ENCODE measurements around the gene OR1M1.
A peak's percentile ranks its signal among the peaks of the same experiment; 100 is the strongest.
"Not testable (repeated sequence)": the region's sequence is repeated elsewhere in the genome, so short reads cannot be mapped to it uniquely, and the experiment has no call there.

Gene OR1M1

DNA sequence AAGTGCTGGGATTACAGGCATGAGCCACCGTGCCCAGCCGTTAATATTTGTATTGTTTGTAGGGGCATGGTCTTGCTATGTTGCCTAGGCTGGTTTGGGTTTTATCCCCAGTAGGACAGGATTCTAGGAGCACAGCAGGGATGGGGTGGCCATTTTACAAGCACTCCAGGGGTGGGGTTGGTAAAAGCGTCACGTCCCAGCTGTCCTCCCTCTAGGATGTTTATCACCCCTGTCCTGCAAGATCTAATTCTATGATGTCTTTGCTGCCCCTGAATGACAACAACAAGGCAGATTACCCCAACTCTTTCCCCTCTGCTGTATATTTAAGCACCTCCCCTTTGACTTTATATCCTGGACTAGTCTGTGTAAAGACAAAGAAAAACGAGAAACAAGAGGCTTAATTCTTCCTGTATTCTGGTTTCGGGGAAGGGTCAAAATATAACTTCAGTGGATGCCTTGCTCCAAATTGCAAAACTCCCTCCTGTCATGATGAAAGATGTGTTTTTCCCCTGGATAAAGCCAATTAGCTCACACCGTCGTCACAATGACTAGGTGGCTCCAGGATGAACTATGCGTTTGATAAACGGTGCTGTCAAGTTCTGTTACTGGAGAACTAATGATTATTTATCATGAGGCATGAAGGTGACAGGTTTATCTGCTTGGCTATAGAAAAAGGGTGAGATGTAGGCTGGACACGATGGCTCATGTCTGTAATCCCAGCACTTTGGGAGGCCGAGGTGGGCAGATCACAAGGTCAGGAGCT, 27.8 kb upstream of the OR1M1 start:
- H3K9ac ChIP-seq (ENCODE audit: low read depth, low read length), result no peak overlapping the region
- H3K4me1 ChIP-seq (ENCODE audit: insufficient read depth, low read length), result peaks cover 9% of the 10 kb centered on the region; the same call in 1 of the 2 replicates
- H3K36me3 ChIP-seq (ENCODE audit: insufficient read depth, low read length), result no peaks in the 10 kb centered on the region
- H3K9me3 ChIP-seq (ENCODE audit: control insufficient read depth, insufficient read depth, low read length), result no peaks in the 10 kb centered on the region

DNA sequence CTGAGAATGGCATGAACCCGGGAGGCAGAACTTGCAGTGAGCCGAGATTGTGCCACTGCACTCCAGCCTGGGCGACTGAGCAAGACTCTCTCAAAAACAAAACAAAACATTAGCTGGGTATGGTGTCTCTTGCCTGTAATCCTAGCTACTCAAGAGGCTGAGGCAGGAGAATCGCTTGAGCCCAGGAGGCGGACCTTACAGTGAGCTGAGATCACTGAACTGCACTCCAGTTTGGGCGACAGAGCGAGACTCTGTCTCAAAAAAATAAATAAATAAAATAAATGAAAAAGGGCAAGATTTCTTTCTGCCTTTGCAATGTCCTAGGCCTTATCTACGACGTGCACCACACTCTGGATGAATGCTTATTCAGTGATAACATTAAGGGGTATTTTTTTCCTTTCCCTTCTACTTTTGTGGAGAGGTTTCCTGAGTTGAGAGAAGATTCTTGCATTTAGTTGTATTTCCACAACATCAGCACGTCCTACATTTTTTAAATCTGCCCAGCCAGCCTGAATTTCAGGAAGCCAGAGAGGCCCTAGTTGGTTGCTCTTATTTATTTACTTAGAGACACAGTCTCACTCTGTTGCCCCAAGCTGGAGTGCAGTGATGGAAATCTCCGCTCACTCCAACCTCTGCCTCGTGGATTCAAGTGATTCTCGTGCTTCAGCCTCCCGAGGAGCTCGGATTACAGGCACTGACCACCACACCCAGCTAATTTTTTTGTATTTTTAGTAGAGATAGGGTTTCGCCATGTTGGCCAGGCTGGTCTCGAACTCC, 26.1 kb upstream of the OR1M1 start:
- Histone ChIP-seq H3K36me3 (ENCODE audit: insufficient read depth, low read length) (no peaks in the 10 kb centered on the region), H3K9me3 (ENCODE audit: control insufficient read depth, insufficient read depth, low read length) (no peaks in the 10 kb centered on the region), H3K4me1 (ENCODE audit: insufficient read depth, low read length) (peaks cover 4% of the 10 kb centered on the region; the same call in 1 of the 2 replicates), H3K9ac (ENCODE audit: low read depth, low read length) (no peak overlapping the region)

DNA sequence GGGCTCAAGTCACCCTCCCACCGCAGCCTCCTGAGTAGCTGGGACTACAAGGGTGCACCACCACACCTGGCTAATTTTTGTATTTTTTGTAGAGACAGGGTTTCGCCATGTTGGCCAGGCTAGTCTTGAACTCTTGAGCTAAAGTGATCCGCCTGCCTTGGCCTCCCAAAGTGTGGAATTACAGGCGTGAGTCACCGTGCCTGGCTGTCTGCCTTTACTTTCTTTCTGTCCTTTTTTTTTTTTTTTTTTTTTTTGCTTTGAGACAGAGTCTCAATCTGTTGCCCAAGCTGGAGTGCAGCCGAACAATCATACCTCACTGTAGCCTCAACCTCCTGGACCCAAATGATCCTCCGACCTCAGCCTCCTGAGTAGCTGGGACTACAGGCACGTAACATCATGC, 25.0 kb upstream of the OR1M1 start:
- H3K9me3 ChIP-seq (ENCODE audit: control insufficient read depth, insufficient read depth, low read length), result no peaks in the 10 kb centered on the region
- H3K9ac ChIP-seq (ENCODE audit: low read depth, low read length), result no peak overlapping the region
- H3K4me1 ChIP-seq (ENCODE audit: insufficient read depth, low read length), result peaks cover 4% of the 10 kb centered on the region; the same call in 1 of the 2 replicates
- H3K36me3 ChIP-seq (ENCODE audit: insufficient read depth, low read length), result no peaks in the 10 kb centered on the region

DNA sequence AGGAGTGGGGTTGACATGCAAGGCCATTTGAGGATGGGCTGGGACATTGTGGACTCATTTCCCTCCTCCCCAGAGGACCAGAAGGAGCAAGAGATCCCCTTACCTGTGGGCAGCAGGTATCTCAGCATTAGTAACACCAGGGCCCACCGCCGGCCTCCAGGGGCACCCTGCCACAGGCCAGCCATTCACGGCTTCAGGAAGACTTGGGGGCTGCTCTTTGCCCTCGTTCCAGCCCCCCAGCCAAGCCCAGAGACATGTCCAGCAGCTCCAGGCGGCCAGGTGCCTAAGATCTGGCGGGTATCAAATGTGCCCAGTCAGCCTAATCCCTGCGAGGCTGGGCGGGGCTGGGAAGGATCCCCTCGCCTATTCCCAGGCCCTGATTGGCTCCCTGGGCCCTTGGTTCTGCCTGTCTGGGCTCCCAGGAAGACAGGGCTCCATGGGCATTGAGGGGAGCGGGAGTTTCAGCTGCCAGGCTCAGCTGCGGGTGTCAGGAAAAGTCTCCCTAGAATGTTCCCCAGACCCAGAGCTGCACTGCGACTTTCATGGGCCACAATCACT, 21.3 kb upstream of the OR1M1 start:
- Histone ChIP-seq H3K9ac (ENCODE audit: low read depth, low read length) (no peak overlapping the region), H3K36me3 (ENCODE audit: insufficient read depth, low read length) (no peaks in the 10 kb centered on the region), H3K4me1 (ENCODE audit: insufficient read depth, low read length) (peaks cover 11% of the 10 kb centered on the region; the same call in 1 of the 2 replicates), H3K9me3 (ENCODE audit: control insufficient read depth, insufficient read depth, low read length) (no peaks in the 10 kb centered on the region)

DNA sequence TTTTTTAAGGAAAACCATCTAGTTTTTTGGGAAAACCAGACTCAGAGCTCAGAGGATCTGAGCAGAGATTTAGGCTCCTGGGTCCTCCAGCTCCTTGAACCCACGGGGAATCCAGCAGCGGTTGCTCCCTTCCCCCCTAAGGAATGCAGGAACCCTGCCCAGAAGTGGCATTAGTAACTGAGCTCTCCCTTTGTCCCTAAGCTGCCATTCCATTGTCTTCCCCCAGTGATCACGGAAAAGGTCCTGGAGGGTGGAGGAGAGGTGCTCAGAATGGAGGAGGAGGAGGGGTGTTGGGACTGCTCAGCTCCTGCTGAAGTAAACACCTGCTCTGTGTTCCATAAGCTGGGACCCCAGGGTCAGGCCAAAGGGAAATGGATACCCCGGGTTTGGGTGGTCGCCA, 16.8 kb upstream of the OR1M1 start:
- H3K9me3 ChIP-seq (ENCODE audit: control insufficient read depth, insufficient read depth, low read length), result no peaks in the 10 kb centered on the region
- H3K36me3 ChIP-seq (ENCODE audit: insufficient read depth, low read length), result no peaks in the 10 kb centered on the region
- 0 out of 2 replicates have a peak overlapping the region, but pooled peaks have one; percentile 24 for H3K9ac ChIP-seq (ENCODE audit: low read depth, low read length)
- H3K4me1 ChIP-seq (ENCODE audit: insufficient read depth, low read length), result peaks cover 15% of the 10 kb centered on the region

DNA sequence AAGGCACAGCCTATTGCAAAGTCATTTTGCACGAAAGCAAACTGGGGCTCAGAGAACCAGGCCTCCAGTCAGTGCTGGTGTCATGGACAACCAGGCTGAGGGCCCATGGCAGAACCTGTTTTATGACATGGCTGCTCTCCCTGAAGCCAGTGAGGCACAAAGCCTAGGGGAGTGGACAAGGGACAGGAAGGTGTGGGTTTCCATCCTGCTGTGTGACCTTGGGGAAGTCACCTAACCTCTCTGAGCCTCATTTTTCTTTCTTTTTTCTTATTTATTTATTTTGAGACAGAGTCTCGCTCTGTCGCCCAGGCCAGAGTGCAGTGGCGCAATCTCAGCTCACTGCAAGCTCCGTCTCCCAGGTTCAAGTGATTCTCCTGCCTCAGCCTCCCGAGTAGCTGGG, 15.1 kb upstream of the OR1M1 start:
- H3K9ac ChIP-seq (ENCODE audit: low read depth, low read length); H3K36me3 ChIP-seq (ENCODE audit: insufficient read depth, low read length); H3K9me3 ChIP-seq (ENCODE audit: control insufficient read depth, insufficient read depth, low read length): not testable (repeated sequence)
- peaks cover 28% of the 10 kb centered on the region for H3K4me1 ChIP-seq (ENCODE audit: insufficient read depth, low read length)

DNA sequence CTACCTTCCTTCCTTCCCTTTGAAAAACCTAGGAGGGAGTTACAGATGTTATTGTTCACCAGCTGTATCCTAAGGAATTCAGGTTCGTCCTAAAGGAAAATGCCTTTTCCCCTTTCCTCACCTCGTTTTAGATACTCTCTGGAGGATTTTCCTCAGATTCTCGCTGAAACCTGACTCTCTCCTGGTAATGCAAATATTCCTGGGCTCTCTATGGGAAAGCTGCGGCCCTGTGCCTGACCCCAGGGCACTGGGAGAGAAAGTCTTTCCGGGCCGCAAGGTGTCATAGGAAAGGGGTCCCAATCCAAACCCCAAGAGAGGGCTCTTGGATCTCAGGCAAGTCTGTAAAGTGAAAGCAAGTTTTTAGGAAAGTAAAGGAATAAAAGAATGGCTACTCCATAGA, 13.1 kb upstream of the OR1M1 start:
- H3K9me3 ChIP-seq (ENCODE audit: control insufficient read depth, insufficient read depth, low read length), result no peaks in the 10 kb centered on the region
- H3K9ac ChIP-seq (ENCODE audit: low read depth, low read length), result no peak overlapping the region; the same call in 1 of the 2 replicates
- no peaks in the 10 kb centered on the region for H3K36me3 ChIP-seq (ENCODE audit: insufficient read depth, low read length)
- H3K4me1 ChIP-seq (ENCODE audit: insufficient read depth, low read length), result peaks cover 33% of the 10 kb centered on the region

DNA sequence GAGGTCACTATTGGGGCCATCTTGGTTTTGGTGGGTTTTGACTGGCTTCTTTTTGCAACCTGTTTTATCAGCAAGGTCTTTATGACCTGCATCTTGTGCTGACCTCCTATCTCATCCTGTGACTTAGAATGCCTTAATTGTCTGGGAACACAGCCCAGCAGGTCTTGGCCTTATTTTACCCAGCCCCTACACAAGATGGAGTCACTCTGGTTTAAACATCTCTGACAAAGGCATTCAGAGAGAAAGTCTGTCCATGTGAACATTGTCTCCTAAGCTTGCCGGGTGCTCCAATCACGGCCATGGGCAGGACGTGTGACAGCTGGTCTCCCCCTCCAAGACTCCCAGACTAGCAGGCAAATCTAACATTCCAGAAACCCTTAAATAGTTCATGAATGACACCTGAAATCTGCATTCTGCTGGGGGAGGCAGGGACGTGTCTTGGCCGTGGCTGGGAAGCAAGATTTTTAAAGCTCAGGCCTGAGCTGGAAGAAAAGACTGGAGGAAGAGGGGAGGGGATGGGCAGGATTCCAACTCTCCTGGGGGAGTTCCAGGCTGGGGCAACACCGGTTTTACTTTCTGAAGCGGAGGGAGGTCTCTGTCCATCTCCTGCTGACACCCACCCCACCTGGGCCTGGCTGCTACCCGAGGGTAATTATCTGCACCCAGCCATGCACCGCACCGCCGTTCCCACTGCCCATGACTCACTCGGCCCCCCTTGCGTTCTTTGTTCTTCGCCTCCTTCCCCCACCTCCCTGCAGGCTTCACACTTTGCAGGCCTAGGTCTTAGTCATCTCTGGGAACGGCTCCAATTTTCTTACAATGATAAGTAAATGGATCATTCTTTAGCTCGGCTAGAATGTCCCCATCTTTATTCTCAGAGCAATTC, 11.6 kb upstream of the OR1M1 start:
- H3K9ac ChIP-seq (ENCODE audit: low read depth, low read length), result peak overlapping the region; percentile 9; the same call in 1 of the 2 replicates
- H3K4me1 ChIP-seq (ENCODE audit: insufficient read depth, low read length), result peaks cover 27% of the 10 kb centered on the region
- no peaks in the 10 kb centered on the region for H3K36me3 ChIP-seq (ENCODE audit: insufficient read depth, low read length)
- H3K9me3 ChIP-seq (ENCODE audit: control insufficient read depth, insufficient read depth, low read length), result no peaks in the 10 kb centered on the region

DNA sequence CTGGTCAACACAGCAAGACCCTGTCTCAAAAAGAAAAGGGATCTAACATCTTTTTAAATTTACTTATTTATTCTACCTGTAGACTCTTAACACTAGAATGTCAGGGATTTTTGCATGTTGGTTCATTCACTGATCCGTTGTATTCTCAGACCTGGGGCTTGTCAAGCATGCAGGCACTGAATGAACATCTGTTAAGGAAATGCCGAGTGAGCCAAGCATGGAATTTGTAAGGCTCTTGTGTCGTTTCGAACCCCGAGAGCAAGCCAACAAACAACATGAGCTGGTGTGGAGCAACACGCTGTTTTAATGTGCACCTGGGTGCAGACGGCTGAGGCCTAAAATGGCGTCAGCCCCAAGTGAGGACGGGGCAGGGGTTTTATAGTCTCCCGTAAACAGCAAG, 10.0 kb upstream of the OR1M1 start:
- Histone ChIP-seq H3K4me1 (ENCODE audit: insufficient read depth, low read length) (peaks cover 27% of the 10 kb centered on the region), H3K9me3 (ENCODE audit: control insufficient read depth, insufficient read depth, low read length) (no peaks in the 10 kb centered on the region), H3K36me3 (ENCODE audit: insufficient read depth, low read length) (no peaks in the 10 kb centered on the region), H3K9ac (ENCODE audit: low read depth, low read length) (no peak overlapping the region)

DNA sequence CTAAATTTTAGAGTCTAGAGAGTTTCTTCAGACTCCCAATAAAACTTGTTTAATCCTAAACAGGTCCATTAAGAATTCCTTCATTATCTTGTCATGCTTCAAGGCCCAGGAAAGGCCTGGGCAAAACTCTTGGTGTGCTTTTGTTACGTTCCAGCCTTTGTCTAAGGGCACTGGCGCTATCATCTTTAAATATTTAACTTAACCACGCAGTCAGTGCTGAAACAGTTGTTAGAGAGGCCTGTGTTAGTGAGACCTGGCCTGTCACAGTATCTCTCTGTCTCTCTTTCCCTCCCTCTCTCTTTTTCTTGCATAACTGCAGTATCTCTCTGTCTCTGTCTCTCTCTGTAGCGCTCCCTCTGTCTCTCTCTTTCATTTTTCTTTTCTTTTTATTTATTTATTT, 8.2 kb upstream of the OR1M1 start:
- no peaks in the 10 kb centered on the region for H3K9me3 ChIP-seq (ENCODE audit: control insufficient read depth, insufficient read depth, low read length)
- no peak overlapping the region for H3K9ac ChIP-seq (ENCODE audit: low read depth, low read length)
- no peaks in the 10 kb centered on the region for H3K36me3 ChIP-seq (ENCODE audit: insufficient read depth, low read length)
- H3K4me1 ChIP-seq (ENCODE audit: insufficient read depth, low read length), result peaks cover 27% of the 10 kb centered on the region

DNA sequence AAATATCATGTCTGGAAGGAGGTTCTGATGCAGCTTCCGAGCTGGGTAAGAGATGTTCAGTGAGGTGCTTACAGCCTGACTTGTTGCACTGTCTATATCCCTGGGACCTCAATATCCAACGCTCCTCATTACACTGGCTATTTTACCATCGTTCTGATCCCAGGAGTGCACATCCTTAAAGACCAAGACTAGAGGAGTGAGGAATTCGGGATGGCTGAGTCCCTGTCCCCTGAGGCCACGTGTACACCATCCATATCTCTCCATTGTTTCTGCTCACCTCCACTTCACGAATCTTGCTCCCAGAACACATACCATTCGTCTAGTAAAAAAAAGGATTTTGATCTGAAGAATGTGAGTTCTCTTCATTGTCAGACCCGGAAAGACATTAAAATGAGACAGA, 20.5 kb downstream of the OR1M1 start, which contains the start of gene OR7G2:
TSS of gene OR7G2 (minus strand) at position 101 of the 400 bp plus-strand sequence. CDS start 4,232 bp downstream, outside the sequence.
- Histone ChIP-seq H3K9me3 (ENCODE audit: control insufficient read depth, insufficient read depth, low read length) (no peaks in the 10 kb centered on the region), H3K9ac (ENCODE audit: low read depth, low read length) (no peak within 1 kb of the TSS), H3K4me1 (ENCODE audit: insufficient read depth, low read length) (no peaks in the 10 kb centered on the region), H3K36me3 (ENCODE audit: insufficient read depth, low read length) (no peaks in the 10 kb centered on the region)

DNA sequence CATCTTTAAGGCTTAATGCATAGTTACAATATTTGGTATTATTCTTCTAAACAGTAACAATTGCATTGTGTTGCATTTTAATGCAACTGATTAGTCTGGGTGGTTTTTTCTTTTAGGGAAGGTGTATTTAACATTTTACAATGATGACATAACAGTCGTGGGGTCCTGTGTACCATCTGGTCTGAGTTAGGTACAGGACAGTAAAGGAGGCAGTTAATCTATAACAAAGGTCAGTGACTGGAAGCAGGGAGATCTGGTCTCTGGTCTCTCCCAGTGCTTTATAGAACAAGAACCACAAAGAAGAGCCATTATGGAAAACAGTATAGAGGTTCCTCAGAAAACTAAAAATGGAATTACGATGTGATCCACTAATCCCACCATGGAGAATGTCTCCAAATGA, 23.1 kb downstream of the OR1M1 start:
- no peaks in the 10 kb centered on the region for H3K4me1 ChIP-seq (ENCODE audit: insufficient read depth, low read length)
- no peaks in the 10 kb centered on the region for H3K36me3 ChIP-seq (ENCODE audit: insufficient read depth, low read length)
- H3K9ac ChIP-seq (ENCODE audit: low read depth, low read length), result no peak overlapping the region
- H3K9me3 ChIP-seq (ENCODE audit: control insufficient read depth, insufficient read depth, low read length), result no peaks in the 10 kb centered on the region

DNA sequence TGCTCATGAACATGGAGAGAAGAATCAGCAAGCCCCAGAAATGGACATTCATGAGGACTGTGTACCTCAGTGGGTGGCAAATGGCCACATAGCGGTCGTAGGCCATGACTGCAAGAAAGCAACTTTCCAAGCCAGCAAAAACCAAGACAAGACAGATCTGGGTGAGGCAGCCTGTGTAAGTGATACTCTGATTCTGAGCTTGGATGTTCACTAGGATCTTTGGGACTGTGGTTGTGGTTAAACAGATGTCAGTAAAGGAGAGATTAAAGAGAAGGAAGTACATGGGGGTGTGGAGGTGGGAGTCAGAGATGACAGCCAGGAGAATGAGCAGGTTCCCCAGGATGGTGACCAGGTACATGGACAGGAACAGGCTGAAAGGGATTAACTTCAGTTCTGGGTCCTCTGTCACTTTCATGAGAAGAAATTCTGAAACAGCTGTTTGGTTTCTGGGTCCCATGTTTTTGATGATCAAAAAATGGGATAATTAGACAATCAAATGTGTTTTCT, 28.5 kb downstream of the OR1M1 start, which contains the start of gene OR7G1:
TSS of gene OR7G1 (minus strand) at position 457 of the 507 bp plus-strand sequence. CDS start at position 457, 0 bp downstream.
- Histone ChIP-seq H3K9ac (ENCODE audit: low read depth, low read length) (no peak within 1 kb of the TSS; the same call in 1 of the 2 replicates), H3K36me3 (ENCODE audit: insufficient read depth, low read length) (no peaks in the 10 kb centered on the region), H3K4me1 (ENCODE audit: insufficient read depth, low read length) (no peaks in the 10 kb centered on the region), H3K9me3 (ENCODE audit: control insufficient read depth, insufficient read depth, low read length) (no peaks in the 10 kb centered on the region)

Data from ES-I3 (cell line).